OCI-LY7 (cell line): ENCODE data around the gene NFE2L1. TPM values are rescaled to one million over a fixed set of nuclear protein-coding genes. Genes with fewer than 3 reads are reported as not detected.

Source experiments
- Bru-seq: library from RNA; stranded (reverse); fragments of 400-500 nt; gene quantifications from one replicate; lab custom pipeline; 2021; lab: Mats Ljungman, UMichigan
- BruChase-seq, 2 experiments: library from RNA; stranded (reverse); fragments of 400-500 nt; gene quantifications; one replicate each; lab custom pipeline; 2021; lab: Mats Ljungman, UMichigan
- BruUV-seq: library from RNA; stranded (reverse); fragments of 400-500 nt; replicated peaks from 2 replicates; lab custom pipeline; 2021; lab: Mats Ljungman, UMichigan
- CTCF ChIA-PET: fragments of 300-600 bp; sonication (Branson Sonifier 250); formaldehyde crosslinking; loops from one replicate; lab custom pipeline; 2022; ENCODE audit warnings: antibody characterized with exemption; ENCODE audit not compliant: unreplicated experiment; lab: Charles Lee
- POLR2A ChIA-PET: fragments of 300-600 bp; sonication (Branson Sonifier 250); formaldehyde crosslinking; loops from one replicate; lab custom pipeline; 2022; ENCODE audit warnings: antibody characterized with exemption; lab: Charles Lee
- DNase-seq: peaks from one replicate; pipeline ENCODE4 v3.0.0-alpha.2; 2015; ENCODE audit warnings: low spot score
- H2AFZ ChIP-seq: fragments of 200-600 bp; sonication (generic), shearing (Covaris generic); 2 replicates; pipeline ENCODE4 v1.6.1; 2014; ENCODE audit warnings: mild to moderate bottlenecking, antibody characterized with exemption, low read length, moderate library complexity
- H3K27ac ChIP-seq: fragments of 200-600 bp; sonication (generic); 2 replicates; pipeline ENCODE4 v1.5.1; 2014; ENCODE audit warnings: mixed run types, low read depth, mild to moderate bottlenecking, moderate library complexity, low read length, inconsistent platforms; ENCODE audit not compliant: poor library complexity, severe bottlenecking
- H3K36me3 ChIP-seq: fragments of 200-600 bp; sonication (generic); 2 replicates; pipeline ENCODE4 v1.6.1; 2014; ENCODE audit warnings: mild to moderate bottlenecking, antibody characterized with exemption, low read length, moderate library complexity, mixed read lengths; ENCODE audit not compliant: insufficient read depth
- H3K4me1 ChIP-seq: fragments of 200-600 bp; sonication (generic); 2 replicates; pipeline ENCODE4 v1.5.1; 2014; ENCODE audit warnings: mild to moderate bottlenecking, low read length; ENCODE audit not compliant: insufficient read depth, poor library complexity, severe bottlenecking
- H3K4me2 ChIP-seq: fragments of 200-600 bp; sonication (generic); 2 replicates; pipeline ENCODE4 v1.6.1; 2014; ENCODE audit warnings: mild to moderate bottlenecking, low read length
- H3K4me3 ChIP-seq: fragments of 200-600 bp; sonication (generic); 2 replicates; pipeline ENCODE4 v1.5.1; 2014; ENCODE audit warnings: mild to moderate bottlenecking, low read depth, low read length; ENCODE audit not compliant: poor library complexity, severe bottlenecking
- H3K79me2 ChIP-seq: fragments of 200-600 bp; sonication (generic); 2 replicates; pipeline ENCODE4 v1.6.1; 2016; ENCODE audit warnings: low read depth, mild to moderate bottlenecking, low read length, moderate library complexity, mixed read lengths; ENCODE audit not compliant: insufficient read depth
- H3K9me2 ChIP-seq: fragments of 200-600 bp; sonication (generic); 2 replicates; pipeline ENCODE4 v1.6.1; 2016; ENCODE audit warnings: mild to moderate bottlenecking, low read length, mixed read lengths; ENCODE audit not compliant: insufficient read depth
- H3K9me3 ChIP-seq: fragments of 200-600 bp; sonication (generic); 2 replicates; pipeline ENCODE4 v1.6.1; 2014; ENCODE audit warnings: mild to moderate bottlenecking, mixed run types, low read length, mixed read lengths
- H4K20me1 ChIP-seq: fragments of 200-600 bp; sonication (generic); 2 replicates; pipeline ENCODE4 v1.6.1; 2014; ENCODE audit warnings: mild to moderate bottlenecking, antibody characterized with exemption, low read length, moderate library complexity, mixed read lengths; ENCODE audit not compliant: insufficient read depth
- CTCF ChIP-seq: fragments of 200-600 bp; sonication (generic); conservative IDR thresholded peaks from 2 replicates; pipeline ENCODE4 v1.5.1; 2014; ENCODE audit warnings: mild to moderate bottlenecking, antibody characterized with exemption, low read length, moderate library complexity, mixed read lengths
- EZH2phosphoT487 ChIP-seq: fragments of 200-600 bp; sonication (generic); IDR thresholded peaks from 2 replicates; pipeline ENCODE4 v1.6.1; 2018; ENCODE audit warnings: low read depth, borderline replicate concordance, mild to moderate bottlenecking, mixed run types, antibody characterized with exemption, low read length, moderate library complexity, mixed read lengths
- intact Hi-C: fragments of 100-400 bp; cut with micrococcal nuclease; formaldehyde crosslinking; loops from one replicate; pipeline ENCODE4 v1.10.0; 2022; ENCODE audit not compliant: unreplicated experiment
- long read RNA-seq: library from polyadenylated mRNA; stranded (forward); transcript quantifications from one replicate; pipeline ENCODE4 v2.0.0, GENCODE V29; 2022
- total RNA-seq, 2 experiments: library from RNA; depleted of rRNA in 1 of 2; stranded (reverse); fragments of >200 nt in 1 of 2; shearing (Covaris generic) in 1 of 2; gene quantifications; 2 replicates each; pipeline ENCODE4 v1.2.3, GENCODE V29; 2014 to 2022

Gene NFE2L1
- 42.3 and 60.1 TPM in 2 replicates for total RNA-seq (2014; rRNA removed; shearing (Covaris generic))
- total RNA-seq (2022): 106 and 124 TPM in 2 replicates
- Bru-seq, nascent RNA: percentile 85 among the genes with signal in this experiment
- BruChase-seq, experiment 1, labeled RNA remaining after a 6-hour chase: percentile 93 among the genes with signal in this experiment
- percentile 96 among the genes with signal in this experiment for BruChase-seq, experiment 2, labeled RNA remaining after a 2-hour chase
- long read RNA-seq, full-length matches to known transcripts: 7 of 45 reads
- long read RNA-seq, partial matches to known transcripts: 2 of 45 reads
- long read RNA-seq, other reads (novel, unspliced or antisense): 36 of 45 reads

- ChIA-PET POLR2A (interaction anchor here (0.7 to 3.6 kb wide), 7 partner anchors 9 to 535 kb away, joined by 4 to 29 read pairs (median 4); partner anchors contain the start of gene CDK5RAP3), CTCF (interaction anchor here (0.6 kb wide), 1 partner anchor 105 kb away, joined by 4 read pairs; no protein-coding TSS in a partner anchor)
- peak within 1 kb of the TSS; percentile 66 for H3K27ac ChIP-seq
- peaks cover 60% of the 10 kb centered on the region for H3K79me2 ChIP-seq
- DNase-seq: peak; percentile 99
- H3K4me2 ChIP-seq: peak within 1 kb of the TSS; percentile 89
- no peaks in the 10 kb centered on the region for H3K9me2 ChIP-seq
- BruUV-seq: no TSS peak
- peaks cover 25% of the 10 kb centered on the region for H3K36me3 ChIP-seq
- intact Hi-C loops: loop anchor here (2.0 kb wide), 3 partner anchors 23 to 399 kb away; partner anchors contain the start of genes KPNB1 and SNX11
- H3K4me3 ChIP-seq: peak within 1 kb of the TSS; percentile 78
- peak within 1 kb of the TSS; percentile 73 for H2AFZ ChIP-seq
- no peaks in the 10 kb centered on the region; the same call in 1 of the 2 replicates for H4K20me1 ChIP-seq
- H3K9me3 ChIP-seq: no peaks in the 10 kb centered on the region
- H3K4me1 ChIP-seq: peaks cover 60% of the 10 kb centered on the region
- TF ChIP-seq CTCF: no peak
- no peak for TF ChIP-seq EZH2phosphoT487
Measured at GRCh38 chr17:48047741-48048383, at the start of gene NFE2L1. NFE2L1 (plus strand) TSS chr17:48048359; CDS start chr17:48051119, 2,760 bp downstream.

- Histone ChIP-seq H3K4me1 (peaks cover 24% of the 10 kb centered on the region), H2AFZ (0 out of 2 replicates have a peak overlapping the region, but pooled peaks have one; percentile 4), H3K79me2 (no peaks in the 10 kb centered on the region), H4K20me1 (no peaks in the 10 kb centered on the region), H3K4me2 (no peak overlapping the region), H3K36me3 (no peaks in the 10 kb centered on the region), H3K4me3 (no peak overlapping the region), H3K27ac (no peak overlapping the region), H3K9me3 (no peaks in the 10 kb centered on the region), H3K9me2 (no peaks in the 10 kb centered on the region)
- ChIA-PET CTCF (interaction anchor here (1.2 kb wide), 1 partner anchor 21 kb away, joined by 3 read pairs; no protein-coding TSS in a partner anchor), POLR2A (no interaction called here)
- DNase-seq: no peak
- no TSS peak for BruUV-seq
- TF ChIP-seq CTCF (no peak), EZH2phosphoT487 (no peak)
- intact Hi-C loops: no loop called here
Measured at GRCh38 chr17:47999582-47999981, 48.6 kb upstream of the NFE2L1 start.
